DOHH2 (cell line): ENCODE measurements around the gene PGM2.
"Not testable (repeated sequence)": the region's sequence is repeated elsewhere in the genome, so short reads cannot be mapped to it uniquely, and the experiment has no call there.

Source experiments
- H3F3A ChIP-seq: fragments of 200-600 bp; sonication (generic), shearing (Covaris generic); 2 replicates; pipeline ENCODE4 v1.6.0; 2016; ENCODE audit warnings: antibody characterized with exemption, mild to moderate bottlenecking; ENCODE audit not compliant: control insufficient read depth, insufficient read depth
- H3K27ac ChIP-seq: fragments of 200-600 bp; sonication (generic); 2 replicates; pipeline ENCODE4 v1.5.1; 2014; ENCODE audit warnings: low read depth, mild to moderate bottlenecking, low read length, moderate library complexity
- H3K27me3 ChIP-seq: fragments of 200-600 bp; sonication (generic); 2 replicates; pipeline ENCODE4 v1.6.1; 2014; ENCODE audit warnings: mild to moderate bottlenecking, low read length, mixed read lengths; ENCODE audit not compliant: control insufficient read depth
- H3K36me3 ChIP-seq: fragments of 200-600 bp; sonication (generic); 2 replicates; pipeline ENCODE4 v1.6.1; 2014; ENCODE audit warnings: mild to moderate bottlenecking, low read length, moderate library complexity, mixed read lengths; ENCODE audit not compliant: control insufficient read depth
- H3K4me1 ChIP-seq: fragments of 200-600 bp; sonication (generic); 2 replicates; pipeline ENCODE4 v1.6.1; 2014; ENCODE audit warnings: mild to moderate bottlenecking, low read length, mixed read lengths; ENCODE audit not compliant: control insufficient read depth
- H3K4me2 ChIP-seq: fragments of 200-600 bp; sonication (generic); 2 replicates; pipeline ENCODE4 v1.6.0; 2014; ENCODE audit warnings: mild to moderate bottlenecking, low read length, moderate library complexity
- H3K4me3 ChIP-seq: fragments of 200-600 bp; sonication (generic); 2 replicates; pipeline ENCODE4 v1.5.1; 2014; ENCODE audit warnings: mild to moderate bottlenecking, low read length, mixed read lengths
- H3K79me2 ChIP-seq: fragments of 200-600 bp; sonication (generic); 2 replicates; pipeline ENCODE4 v1.6.1; 2014; ENCODE audit warnings: mild to moderate bottlenecking, low read length, mixed read lengths; ENCODE audit not compliant: control insufficient read depth
- H3K9me2 ChIP-seq: fragments of 200-600 bp; sonication (generic); replicated peaks from 2 replicates; pipeline ENCODE4 v1.6.1; 2014; ENCODE audit warnings: mild to moderate bottlenecking, low read length, mixed read lengths; ENCODE audit not compliant: control insufficient read depth
- H3K9me3 ChIP-seq: fragments of 200-600 bp; sonication (generic); 2 replicates; pipeline ENCODE4 v1.6.1; 2014; ENCODE audit warnings: antibody characterized with exemption, low read length, mixed read lengths; ENCODE audit not compliant: control insufficient read depth, insufficient read depth
- H4K20me1 ChIP-seq: fragments of 200-600 bp; sonication (generic); 2 replicates; pipeline ENCODE4 v1.6.0; 2014; ENCODE audit warnings: low read depth, mild to moderate bottlenecking, antibody characterized with exemption, low read length, moderate library complexity; ENCODE audit not compliant: control insufficient read depth, insufficient read depth
- EZH2phosphoT487 ChIP-seq: fragments of 200-600 bp; sonication (generic); IDR thresholded peaks from 2 replicates; pipeline ENCODE4 v1.6.1; 2017; ENCODE audit warnings: borderline replicate concordance, mild to moderate bottlenecking, antibody characterized with exemption, low read length, moderate library complexity, mixed read lengths
- TF ChIP-seq, protein P1 (sequence below): fragments of 200-600 bp; sonication (generic); IDR thresholded peaks from one replicate; pipeline ENCODE4 v1.5.1; 2014; ENCODE audit warnings: antibody characterized with exemption, mild to moderate bottlenecking, low read depth, low read length; ENCODE audit not compliant: poor library complexity, severe bottlenecking

The PGM2 gene

DNA sequence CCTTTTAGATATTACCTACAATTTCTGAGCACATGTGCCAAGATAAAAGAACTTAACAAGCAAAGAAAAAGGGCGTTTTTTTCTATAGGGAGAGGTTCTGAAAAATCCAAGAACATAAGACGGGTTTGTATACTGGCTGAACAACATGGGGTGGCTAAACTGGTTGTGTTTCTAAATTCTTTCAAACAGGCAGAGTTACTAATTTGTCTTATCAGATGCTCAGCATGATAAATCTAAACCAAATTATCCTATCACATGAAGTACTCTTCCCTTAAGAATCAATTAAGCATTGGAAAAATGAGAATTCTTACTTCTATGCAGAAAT lies 45.4 kb upstream of the PGM2 start:
- Histone ChIP-seq H3K4me1 (peaks cover 7% of the 10 kb centered on the region), H3K79me2 (no peaks in the 10 kb centered on the region), H3K9me2 (no peaks in the 10 kb centered on the region), H3K27me3 (peaks cover 14% of the 10 kb centered on the region), H3K27ac (no peak overlapping the region), H3K36me3 (no peaks in the 10 kb centered on the region), H3K9me3 (no peaks in the 10 kb centered on the region), H3K4me2 (no peak overlapping the region), H4K20me1 (no peaks in the 10 kb centered on the region), H3K4me3 (no peak overlapping the region), H3F3A (no peaks in the 10 kb centered on the region)
- no peak for TF ChIP-seq EZH2phosphoT487
- TF ChIP-seq, protein P1, sequence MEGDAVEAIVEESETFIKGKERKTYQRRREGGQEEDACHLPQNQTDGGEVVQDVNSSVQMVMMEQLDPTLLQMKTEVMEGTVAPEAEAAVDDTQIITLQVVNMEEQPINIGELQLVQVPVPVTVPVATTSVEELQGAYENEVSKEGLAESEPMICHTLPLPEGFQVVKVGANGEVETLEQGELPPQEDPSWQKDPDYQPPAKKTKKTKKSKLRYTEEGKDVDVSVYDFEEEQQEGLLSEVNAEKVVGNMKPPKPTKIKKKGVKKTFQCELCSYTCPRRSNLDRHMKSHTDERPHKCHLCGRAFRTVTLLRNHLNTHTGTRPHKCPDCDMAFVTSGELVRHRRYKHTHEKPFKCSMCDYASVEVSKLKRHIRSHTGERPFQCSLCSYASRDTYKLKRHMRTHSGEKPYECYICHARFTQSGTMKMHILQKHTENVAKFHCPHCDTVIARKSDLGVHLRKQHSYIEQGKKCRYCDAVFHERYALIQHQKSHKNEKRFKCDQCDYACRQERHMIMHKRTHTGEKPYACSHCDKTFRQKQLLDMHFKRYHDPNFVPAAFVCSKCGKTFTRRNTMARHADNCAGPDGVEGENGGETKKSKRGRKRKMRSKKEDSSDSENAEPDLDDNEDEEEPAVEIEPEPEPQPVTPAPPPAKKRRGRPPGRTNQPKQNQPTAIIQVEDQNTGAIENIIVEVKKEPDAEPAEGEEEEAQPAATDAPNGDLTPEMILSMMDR, result no peak

DNA sequence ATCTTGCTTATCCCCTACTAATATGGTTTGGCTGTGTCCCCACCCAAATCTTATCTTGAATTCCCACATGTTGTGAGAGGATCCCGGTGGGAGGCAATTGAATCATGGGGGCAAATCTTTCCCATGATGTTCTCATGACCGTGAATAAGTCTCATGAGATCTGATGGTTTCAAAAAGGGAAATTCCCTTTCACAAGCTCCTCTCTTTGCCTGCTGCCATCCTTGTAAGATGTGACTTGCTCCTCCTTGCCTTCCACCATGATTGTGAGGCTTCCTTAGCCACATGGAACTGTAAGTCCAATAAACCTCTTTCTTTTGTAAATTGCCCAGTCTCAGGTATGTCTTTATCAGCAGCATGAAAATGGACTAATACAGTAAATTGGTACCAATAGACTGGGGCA lies 40.2 kb upstream of the PGM2 start:
- H3K27me3 ChIP-seq, result peaks cover 27% of the 10 kb centered on the region
- H3K9me3 ChIP-seq, H4K20me1 ChIP-seq, H3K4me1 ChIP-seq, H3K79me2 ChIP-seq, H3K9me2 ChIP-seq, H3K36me3 ChIP-seq, H3K27ac ChIP-seq, H3F3A ChIP-seq, H3K4me3 ChIP-seq, H3K4me2 ChIP-seq: not testable (repeated sequence)

DNA sequence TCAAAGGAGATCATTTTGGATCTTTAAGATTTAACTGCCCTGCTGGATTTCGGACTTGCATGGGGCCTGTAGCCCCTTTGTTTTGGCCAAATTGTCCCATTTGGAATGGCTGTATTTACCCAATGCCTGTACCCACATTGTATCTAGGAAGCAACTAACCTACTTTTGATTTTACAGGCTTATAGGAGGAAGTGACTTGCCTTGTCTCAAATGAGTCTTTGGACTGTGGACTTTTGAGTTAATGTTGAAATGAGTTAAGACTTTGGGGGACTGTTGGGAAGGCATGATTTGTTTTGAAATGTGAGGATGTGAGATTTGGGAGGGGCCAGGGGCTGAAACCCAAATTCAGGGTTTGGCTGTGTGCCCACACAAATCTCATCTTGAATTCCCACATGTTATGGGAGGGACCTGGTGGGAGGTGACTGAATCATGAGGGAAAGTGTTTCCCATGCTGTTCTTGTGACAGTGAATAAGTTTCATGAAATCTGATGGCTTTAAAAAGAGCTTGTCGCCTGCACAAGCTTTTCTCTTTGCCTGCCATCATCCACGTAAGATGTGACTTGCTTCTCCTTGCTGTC lies 38.5 kb upstream of the PGM2 start:
- not testable (repeated sequence) for H3K79me2 ChIP-seq, H4K20me1 ChIP-seq, H3K4me1 ChIP-seq, H3K4me3 ChIP-seq, H3K4me2 ChIP-seq, H3K36me3 ChIP-seq, H3F3A ChIP-seq, H3K9me3 ChIP-seq, H3K27ac ChIP-seq, H3K9me2 ChIP-seq
- H3K27me3 ChIP-seq, result peaks cover 27% of the 10 kb centered on the region

DNA sequence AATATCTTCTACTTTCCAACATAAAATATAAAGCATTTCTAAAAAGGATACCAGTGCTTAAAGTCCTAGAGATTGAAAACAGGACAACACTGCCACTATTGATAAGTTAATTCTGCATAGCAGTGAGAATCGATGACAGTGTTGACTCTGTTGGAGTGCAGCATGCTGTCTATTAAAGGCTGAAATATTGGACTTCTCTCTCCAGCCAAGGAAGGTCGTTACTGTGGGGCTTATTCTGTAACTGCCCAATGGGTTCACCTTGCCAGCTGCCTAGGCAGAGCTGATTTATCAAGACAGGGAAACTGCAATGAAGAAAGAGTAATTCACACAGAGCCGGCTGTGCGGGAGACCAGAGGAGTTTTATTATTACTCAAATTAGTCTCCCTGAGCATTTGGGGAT lies 37.7 kb upstream of the PGM2 start:
- Histone ChIP-seq H3K27ac (no peak overlapping the region), H3K27me3 (peaks cover 27% of the 10 kb centered on the region), H3K4me2 (no peak overlapping the region), H3K4me1 (no peaks in the 10 kb centered on the region), H3K9me3 (no peaks in the 10 kb centered on the region; the same call in 1 of the 2 replicates), H3K36me3 (no peaks in the 10 kb centered on the region), H3K9me2 (no peaks in the 10 kb centered on the region), H3K4me3 (no peak overlapping the region), H3F3A (no peaks in the 10 kb centered on the region), H3K79me2 (no peaks in the 10 kb centered on the region), H4K20me1 (no peaks in the 10 kb centered on the region)
- no peak for TF ChIP-seq EZH2phosphoT487
- TF ChIP-seq, protein P1, result no peak
